Gastrocnemius medialis (tissue), 4 donors: Measurements from ENCODE around the gene TOMM70.

Source experiments
- CTCF ChIP-seq, 5 experiments: fragments of 450-650 bp in 3 of 5; fragments of 200-600 bp in 2 of 5; sonication (generic) in 2 of 5; IDR thresholded peaks in 4 of 5; conservative IDR thresholded peaks in 1 of 5; 1 replicate in 4 of 5; 2 replicates in 1 of 5; pipeline ENCODE4 v1.5.1; 2016 to 2019; ENCODE audit warnings: antibody characterized with exemption in 5 of 5, mild to moderate bottlenecking in 3 of 5, moderate library complexity in 3 of 5
- POLR2A ChIP-seq, 2 donors: fragments of 450-650 bp; IDR thresholded peaks; one replicate each; pipeline ENCODE4 v1.6.1; 2017; ENCODE audit warnings: antibody characterized with exemption in 2 of 2, mild to moderate bottlenecking in 2 of 2, moderate library complexity in 2 of 2

- TF ChIP-seq POLR2A (IDR thresholded peaks at IDR 0.05) = no peak
- TF ChIP-seq CTCF (IDR thresholded peaks at IDR 0.05 in 4 of 5, conservative IDR thresholded peaks at IDR 0.05 in 1 of 5) = no peak
Measured at GRCh38 chr3:100449214-100449613, 48.3 kb upstream of the TOMM70 start.
